Measurements from ENCODE around the gene YWHAE. TPM values are rescaled to one million over a fixed set of nuclear protein-coding genes. Genes with fewer than 3 reads are reported as not detected.

The YWHAE gene
- total and polyA plus RNA-seq, 9 of the 15 experiments (the other 6 are each of a cell fraction or from before 2014, with no cell fraction given), result 184 to 727 (median 448) TPM

DNA sequence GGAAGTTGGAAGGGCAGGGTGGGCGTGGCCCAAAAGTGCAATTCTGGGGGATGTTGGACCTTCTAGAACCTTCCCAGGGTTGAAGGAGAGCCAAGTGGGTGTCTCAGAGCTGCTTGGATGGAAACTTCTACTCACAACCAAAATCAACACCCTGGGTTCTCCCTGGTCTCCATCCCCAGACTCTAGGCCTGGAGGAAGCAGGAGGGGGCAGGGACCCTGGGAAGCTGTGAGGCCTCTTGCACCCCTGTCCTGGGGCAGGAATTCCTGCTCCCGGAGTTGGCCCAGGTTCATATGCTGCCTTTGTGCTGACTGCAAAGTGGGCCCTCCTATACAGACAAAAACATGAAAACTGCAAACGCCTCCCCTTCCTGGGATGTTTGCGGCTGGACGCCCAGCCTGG lies 95.5 kb downstream of the YWHAE start (continued):
- TF ChIP-seq, protein P1, sequence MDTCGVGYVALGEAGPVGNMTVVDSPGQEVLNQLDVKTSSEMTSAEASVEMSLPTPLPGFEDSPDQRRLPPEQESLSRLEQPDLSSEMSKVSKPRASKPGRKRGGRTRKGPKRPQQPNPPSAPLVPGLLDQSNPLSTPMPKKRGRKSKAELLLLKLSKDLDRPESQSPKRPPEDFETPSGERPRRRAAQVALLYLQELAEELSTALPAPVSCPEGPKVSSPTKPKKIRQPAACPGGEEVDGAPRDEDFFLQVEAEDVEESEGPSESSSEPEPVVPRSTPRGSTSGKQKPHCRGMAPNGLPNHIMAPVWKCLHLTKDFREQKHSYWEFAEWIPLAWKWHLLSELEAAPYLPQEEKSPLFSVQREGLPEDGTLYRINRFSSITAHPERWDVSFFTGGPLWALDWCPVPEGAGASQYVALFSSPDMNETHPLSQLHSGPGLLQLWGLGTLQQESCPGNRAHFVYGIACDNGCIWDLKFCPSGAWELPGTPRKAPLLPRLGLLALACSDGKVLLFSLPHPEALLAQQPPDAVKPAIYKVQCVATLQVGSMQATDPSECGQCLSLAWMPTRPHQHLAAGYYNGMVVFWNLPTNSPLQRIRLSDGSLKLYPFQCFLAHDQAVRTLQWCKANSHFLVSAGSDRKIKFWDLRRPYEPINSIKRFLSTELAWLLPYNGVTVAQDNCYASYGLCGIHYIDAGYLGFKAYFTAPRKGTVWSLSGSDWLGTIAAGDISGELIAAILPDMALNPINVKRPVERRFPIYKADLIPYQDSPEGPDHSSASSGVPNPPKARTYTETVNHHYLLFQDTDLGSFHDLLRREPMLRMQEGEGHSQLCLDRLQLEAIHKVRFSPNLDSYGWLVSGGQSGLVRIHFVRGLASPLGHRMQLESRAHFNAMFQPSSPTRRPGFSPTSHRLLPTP (IDR thresholded peaks at IDR 0.05; ENCODE audit: borderline replicate concordance, extremely low read depth, insufficient read length), result no peak
- no peak for TF ChIP-seq HDAC8 (tag; IDR thresholded peaks at IDR 0.05)
- TF ChIP-seq U2AF2 (optimal IDR thresholded peaks at IDR 0.05; ENCODE audit: low read depth, low read length), result no peak
- TF ChIP-seq, protein P2, sequence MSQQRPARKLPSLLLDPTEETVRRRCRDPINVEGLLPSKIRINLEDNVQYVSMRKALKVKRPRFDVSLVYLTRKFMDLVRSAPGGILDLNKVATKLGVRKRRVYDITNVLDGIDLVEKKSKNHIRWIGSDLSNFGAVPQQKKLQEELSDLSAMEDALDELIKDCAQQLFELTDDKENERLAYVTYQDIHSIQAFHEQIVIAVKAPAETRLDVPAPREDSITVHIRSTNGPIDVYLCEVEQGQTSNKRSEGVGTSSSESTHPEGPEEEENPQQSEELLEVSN (IDR thresholded peaks at IDR 0.05; ENCODE audit: borderline replicate concordance in 1 of 2, extremely low read depth in 1 of 2, insufficient read depth in 1 of 2, insufficient read length in 1 of 2, low read depth in 1 of 2, low read length in 1 of 2, poor library complexity in 1 of 2, severe bottlenecking in 1 of 2), result no peak
- TF ChIP-seq KLF1 (tag; IDR thresholded peaks at IDR 0.05), result no peak
- TF ChIP-seq, protein P3, sequence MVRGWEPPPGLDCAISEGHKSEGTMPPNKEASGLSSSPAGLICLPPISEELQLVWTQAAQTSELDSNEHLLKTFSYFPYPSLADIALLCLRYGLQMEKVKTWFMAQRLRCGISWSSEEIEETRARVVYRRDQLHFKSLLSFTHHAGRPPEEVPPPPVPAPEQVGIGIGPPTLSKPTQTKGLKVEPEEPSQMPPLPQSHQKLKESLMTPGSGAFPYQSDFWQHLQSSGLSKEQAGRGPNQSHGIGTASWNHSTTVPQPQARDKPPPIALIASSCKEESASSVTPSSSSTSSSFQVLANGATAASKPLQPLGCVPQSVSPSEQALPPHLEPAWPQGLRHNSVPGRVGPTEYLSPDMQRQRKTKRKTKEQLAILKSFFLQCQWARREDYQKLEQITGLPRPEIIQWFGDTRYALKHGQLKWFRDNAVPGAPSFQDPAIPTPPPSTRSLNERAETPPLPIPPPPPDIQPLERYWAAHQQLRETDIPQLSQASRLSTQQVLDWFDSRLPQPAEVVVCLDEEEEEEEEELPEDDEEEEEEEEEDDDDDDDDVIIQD (CRISPR knock-in tag; IDR thresholded peaks at IDR 0.05), result no peak
- TF ChIP-seq ESRRA (IDR thresholded peaks at IDR 0.05; ENCODE audit: borderline replicate concordance, low read depth), result no peak
- no peak for TF ChIP-seq TEAD4 (IDR thresholded peaks at IDR 0.05; ENCODE audit: low read length)
- TF ChIP-seq TEAD4 (CRISPR knock-in tag; IDR thresholded peaks at IDR 0.05; ENCODE audit: borderline replicate concordance), result no peak
- no peak for TF ChIP-seq DMBX1 (CRISPR knock-in tag; IDR thresholded peaks at IDR 0.05; ENCODE audit: borderline replicate concordance)
- TF ChIP-seq KDM5B (IDR thresholded peaks at IDR 0.05; ENCODE audit: insufficient replicate concordance, low read depth, low read length), result no peak

Measured in K562 (cell line).